KG1 (cell line): ENCODE data around the gene RNU2-63P.
"Not testable (repeated sequence)": the region's sequence is repeated elsewhere in the genome, so short reads cannot be mapped to it uniquely, and the experiment has no call there.

Experiments used
- DNase-seq: peaks from one replicate; lab custom pipeline; 2025; lab: John Stamatoyannopoulos, UW

The RNU2-63P gene

DNA sequence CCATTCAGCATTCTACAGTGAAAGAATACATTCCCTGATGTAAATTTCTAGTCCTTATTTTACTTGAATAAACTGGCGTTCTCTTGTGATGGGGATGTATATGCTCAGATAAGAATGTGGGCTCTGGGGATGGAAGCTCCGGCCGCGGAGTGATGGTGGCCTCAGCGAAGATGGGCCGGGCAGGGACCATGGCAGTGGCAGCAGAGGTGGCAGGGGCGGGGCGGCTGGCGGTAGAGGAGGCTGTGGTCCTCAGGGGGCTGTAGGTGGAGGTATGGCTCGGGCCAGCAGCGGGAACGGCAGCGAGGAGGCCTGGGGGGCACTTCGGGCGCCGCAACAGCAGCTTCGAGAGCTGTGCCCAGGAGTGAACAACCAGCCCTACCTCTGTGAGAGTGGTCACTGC is 44.0 kb downstream of the RNU2-63P start:
- DNase-seq, result not testable (repeated sequence)
